Peyer's patch (tissue), 4 donors: ENCODE results near the gene AQP7. TPM values are rescaled to one million over a fixed set of nuclear protein-coding genes. Genes with fewer than 3 reads are reported as not detected.

ENCODE experiments used
- DNase-seq, 3 donors: peaks; one replicate each; pipeline ENCODE4 v3.0.0-alpha.2; 2017 to 2019
- H3K27ac ChIP-seq, 4 donors: fragments of 200-600 bp; sonication (generic); one replicate each; pipeline ENCODE4 v1.5.1; 2016 to 2019
- H3K27me3 ChIP-seq, 2 donors: fragments of 200-600 bp; sonication (generic); one replicate each; pipeline ENCODE4 v1.5.1; 2019
- H3K36me3 ChIP-seq, 3 donors: fragments of 200-600 bp; sonication (generic); one replicate each; pipeline ENCODE4 v1.5.1; 2016 to 2019
- H3K4me1 ChIP-seq, 4 donors: fragments of 200-600 bp; sonication (generic); one replicate each; pipeline ENCODE4 v1.5.1; 2016 to 2019
- H3K4me3 ChIP-seq, 4 donors: fragments of 200-600 bp; sonication (generic); 1 replicate in 3 of 4; 2 replicates in 1 of 4; pipeline ENCODE4 v1.5.1; 2016 to 2019; ENCODE audit warnings: mild to moderate bottlenecking in 1 of 4
- H3K9me3 ChIP-seq, 4 donors: fragments of 200-600 bp; sonication (generic); one replicate each; pipeline ENCODE4 v1.5.1; 2016 to 2019; ENCODE audit warnings: mild to moderate bottlenecking in 1 of 4
- POLR2A ChIP-seq, 2 donors: fragments of 450-650 bp; IDR thresholded peaks; one replicate each; pipeline ENCODE4 v1.5.1; 2017; ENCODE audit warnings: antibody characterized with exemption in 2 of 2, mild to moderate bottlenecking in 2 of 2, moderate library complexity in 2 of 2
- total RNA-seq, 4 donors: library from RNA; depleted of rRNA; stranded (reverse); fragments of >200 nt; gene quantifications; one replicate each; pipeline ENCODE4 v1.1.0, GENCODE V29; 2016
- TF ChIP-seq, protein P1 (sequence below), 6 experiments: fragments of 450-650 bp in 4 of 6; fragments of 200-600 bp in 2 of 6; sonication (generic) in 1 of 6; IDR thresholded peaks; one replicate each; pipeline ENCODE4 v1.5.1; 2017 to 2019; ENCODE audit warnings: antibody characterized with exemption in 6 of 6, mild to moderate bottlenecking in 3 of 6, moderate library complexity in 1 of 6

The AQP7 gene
- total RNA-seq, 4 donors from 2014 or later = 5.0 to 119 (median 79.2) TPM

GRCh38 chr9:33440609-33441008, 38.2 kb upstream of the AQP7 start:
- Histone ChIP-seq H3K4me1 (peaks cover 0 to 44% (median 3%) of the 10 kb centered on the region in 4 donors), H3K27me3 (no peaks in the 10 kb centered on the region), H3K4me3 (no peak overlapping the region), H3K9me3 (no peaks in the 10 kb centered on the region), H3K27ac (peak overlapping the region in 1 of 4 donors; percentile 59), H3K36me3 (peaks cover 0 to 24% (median 0%) of the 10 kb centered on the region in 3 donors)
- peak in 1 of 3 donors; percentile 42 for DNase-seq
- TF ChIP-seq POLR2A (IDR thresholded peaks at IDR 0.05) = no peak
- TF ChIP-seq, protein P1, sequence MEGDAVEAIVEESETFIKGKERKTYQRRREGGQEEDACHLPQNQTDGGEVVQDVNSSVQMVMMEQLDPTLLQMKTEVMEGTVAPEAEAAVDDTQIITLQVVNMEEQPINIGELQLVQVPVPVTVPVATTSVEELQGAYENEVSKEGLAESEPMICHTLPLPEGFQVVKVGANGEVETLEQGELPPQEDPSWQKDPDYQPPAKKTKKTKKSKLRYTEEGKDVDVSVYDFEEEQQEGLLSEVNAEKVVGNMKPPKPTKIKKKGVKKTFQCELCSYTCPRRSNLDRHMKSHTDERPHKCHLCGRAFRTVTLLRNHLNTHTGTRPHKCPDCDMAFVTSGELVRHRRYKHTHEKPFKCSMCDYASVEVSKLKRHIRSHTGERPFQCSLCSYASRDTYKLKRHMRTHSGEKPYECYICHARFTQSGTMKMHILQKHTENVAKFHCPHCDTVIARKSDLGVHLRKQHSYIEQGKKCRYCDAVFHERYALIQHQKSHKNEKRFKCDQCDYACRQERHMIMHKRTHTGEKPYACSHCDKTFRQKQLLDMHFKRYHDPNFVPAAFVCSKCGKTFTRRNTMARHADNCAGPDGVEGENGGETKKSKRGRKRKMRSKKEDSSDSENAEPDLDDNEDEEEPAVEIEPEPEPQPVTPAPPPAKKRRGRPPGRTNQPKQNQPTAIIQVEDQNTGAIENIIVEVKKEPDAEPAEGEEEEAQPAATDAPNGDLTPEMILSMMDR (IDR thresholded peaks at IDR 0.05) = no peak

- no peaks in the 10 kb centered on the region for H3K27me3 ChIP-seq
- H3K4me3 ChIP-seq = no peak overlapping the region
- peaks cover 0 to 41% (median 1%) of the 10 kb centered on the region in 4 donors for H3K4me1 ChIP-seq
- DNase-seq = no peak
- TF ChIP-seq, protein P1 (IDR thresholded peaks at IDR 0.05) = no peak
- no peak for TF ChIP-seq POLR2A (IDR thresholded peaks at IDR 0.05)
- peaks cover 0 to 24% (median 0%) of the 10 kb centered on the region in 3 donors for H3K36me3 ChIP-seq
- H3K27ac ChIP-seq = peak overlapping the region in 2 of 4 donors; percentile 59 to 67
- no peaks in the 10 kb centered on the region for H3K9me3 ChIP-seq
These were observed 37.8 kb upstream of the AQP7 start for GRCh38 chr9:33440204-33440603.

- H3K27me3 ChIP-seq = no peaks in the 10 kb centered on the region
- DNase-seq = peak in 1 of 3 donors; percentile 52
- TF ChIP-seq, protein P1 (IDR thresholded peaks at IDR 0.05) = no peak
- TF ChIP-seq POLR2A (IDR thresholded peaks at IDR 0.05) = no peak
- peak overlapping the region in 2 of 4 donors; percentile 59 to 67 for H3K27ac ChIP-seq
- H3K4me1 ChIP-seq = peaks cover 0 to 36% (median 1%) of the 10 kb centered on the region in 4 donors
- peaks cover 0 to 24% (median 0%) of the 10 kb centered on the region in 3 donors for H3K36me3 ChIP-seq
- H3K4me3 ChIP-seq = no peak overlapping the region
- no peaks in the 10 kb centered on the region for H3K9me3 ChIP-seq
These were observed 37.4 kb upstream of the AQP7 start for GRCh38 chr9:33439731-33440130.

DNA sequence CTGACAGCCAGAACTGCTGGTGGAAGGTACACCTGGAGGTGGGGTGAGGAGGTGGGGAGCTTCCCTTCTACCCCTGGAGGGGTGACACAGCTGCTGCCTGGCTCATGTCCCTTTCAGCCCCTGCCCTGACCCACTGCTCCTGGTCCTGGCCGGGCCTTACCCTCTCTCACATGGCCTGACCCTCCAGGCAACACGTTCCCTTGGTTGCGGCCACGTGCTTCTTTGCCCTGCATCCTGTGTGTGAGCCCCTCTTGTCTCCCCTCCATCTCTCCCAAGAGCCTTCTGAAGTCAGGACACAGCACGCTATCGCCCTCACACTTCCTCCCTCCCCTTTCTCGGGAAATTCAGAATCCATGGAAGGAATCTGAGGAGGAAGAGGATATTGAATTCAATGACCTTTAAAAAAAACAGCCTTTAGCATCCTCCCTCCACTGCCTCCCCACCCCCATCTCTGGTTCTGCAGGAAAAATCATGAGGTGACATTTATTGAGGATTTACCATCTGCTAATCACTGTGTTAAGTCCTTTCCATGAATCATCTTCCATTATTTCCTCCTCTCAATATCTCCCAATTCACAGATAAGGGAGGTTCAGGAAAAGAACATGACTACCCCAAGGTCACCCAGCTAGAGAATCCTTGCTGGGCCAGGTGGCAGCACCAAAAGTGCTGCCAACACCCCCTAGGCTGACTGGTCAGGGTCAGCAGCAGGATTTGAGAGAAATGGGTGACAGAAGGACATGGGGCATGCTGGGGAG, 36.7 kb upstream of the AQP7 start:
- Histone ChIP-seq H3K27me3 (no peaks in the 10 kb centered on the region), H3K36me3 (peaks cover 0 to 24% (median 0%) of the 10 kb centered on the region in 3 donors), H3K27ac (peak overlapping the region in 2 of 4 donors; percentile 59 to 67), H3K9me3 (no peaks in the 10 kb centered on the region), H3K4me1 (peaks cover 0 to 35% (median 1%) of the 10 kb centered on the region in 4 donors), H3K4me3 (no peak overlapping the region)
- DNase-seq = no peak
- no peak for TF ChIP-seq POLR2A (IDR thresholded peaks at IDR 0.05)
- TF ChIP-seq, protein P1 (IDR thresholded peaks at IDR 0.05) = no peak

DNA sequence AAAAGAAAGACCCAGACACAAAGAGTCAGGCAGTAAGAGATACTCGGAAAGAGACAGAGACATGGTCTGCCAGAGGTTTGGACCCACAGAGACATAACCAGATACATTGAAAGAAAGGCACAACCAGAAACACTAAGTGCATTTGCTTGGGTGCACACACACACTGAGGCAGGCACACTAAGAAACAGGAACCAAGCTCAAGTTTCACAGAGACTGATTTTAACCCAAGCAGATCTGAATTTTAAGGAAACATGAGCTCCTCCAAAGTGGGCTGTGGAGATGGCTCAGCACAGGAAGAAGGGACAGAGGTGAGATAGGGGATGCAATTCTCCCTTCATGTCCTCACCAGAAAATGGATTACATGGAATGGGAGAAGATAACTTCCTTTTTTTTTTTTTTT, 35.5 kb upstream of the AQP7 start:
- peaks cover 0 to 37% (median 1%) of the 10 kb centered on the region in 4 donors for H3K4me1 ChIP-seq
- peaks cover 0 to 14% (median 0%) of the 10 kb centered on the region in 3 donors for H3K36me3 ChIP-seq
- TF ChIP-seq, protein P1 (IDR thresholded peaks at IDR 0.05) = no peak
- no peaks in the 10 kb centered on the region for H3K9me3 ChIP-seq
- no peak overlapping the region for H3K27ac ChIP-seq
- no peaks in the 10 kb centered on the region for H3K27me3 ChIP-seq
- DNase-seq = no peak
- no peak overlapping the region for H3K4me3 ChIP-seq
